IgD-negative memory B cell (primary cell): ENCODE data around the gene MGAT2. TPM values are rescaled to one million over a fixed set of nuclear protein-coding genes. Genes with fewer than 3 reads are reported as not detected.
"Not testable (repeated sequence)": the region's sequence is repeated elsewhere in the genome, so short reads cannot be mapped to it uniquely, and the experiment has no call there.

Source experiments
- H3K27ac Mint-ChIP-seq, 3 donors: one replicate each; pipeline ENCODE4 v1.8.0; 2020 to 2022; ENCODE audit warnings: mild to moderate bottlenecking in 3 of 3, mixed read lengths in 3 of 3, moderate library complexity in 1 of 3
- H3K27me3 Mint-ChIP-seq: one replicate; pipeline ENCODE4 v1.8.0; 2021; ENCODE audit warnings: mixed read lengths
- H3K36me3 Mint-ChIP-seq: one replicate; pipeline ENCODE4 v1.8.0; 2020; ENCODE audit warnings: mild to moderate bottlenecking, mixed read lengths
- H3K4me1 Mint-ChIP-seq, 3 donors: one replicate each; pipeline ENCODE4 v1.8.0; 2020 to 2022; ENCODE audit warnings: mixed read lengths in 3 of 3, mild to moderate bottlenecking in 1 of 3
- H3K4me3 Mint-ChIP-seq, 4 donors: one replicate each; pipeline ENCODE4 v1.8.0; 2020 to 2022; ENCODE audit warnings: mild to moderate bottlenecking in 4 of 4, mixed read lengths in 4 of 4, moderate library complexity in 3 of 4
- H3K9me3 Mint-ChIP-seq, 3 donors: one replicate each; pipeline ENCODE4 v1.8.0; 2020 to 2021; ENCODE audit warnings: mixed read lengths in 3 of 3, mild to moderate bottlenecking in 1 of 3
- polyA plus RNA-seq: library from polyadenylated mRNA; unstranded; fragments of 300-500 nt; fragmentation: Illumina TruSeq; gene quantifications from one replicate; pipeline ENCODE4 v1.2.3, GENCODE V29; 2021

Gene MGAT2
- polyA plus RNA-seq, 1 donor from 2014 or later = 31.3 TPM

GRCh38 chr14:49593016-49593415 is 27.6 kb upstream of the MGAT2 start:
- Mint-ChIP-seq H3K4me1 (peaks cover 25 to 39% (median 34%) of the 10 kb centered on the region in 3 donors), H3K27me3 (no peaks in the 10 kb centered on the region), H3K9me3 (no peaks in the 10 kb centered on the region), H3K27ac (peak overlapping the region in 2 of 3 donors; percentile 94 to 96), H3K4me3 (peak overlapping the region; percentile 14 to 87 (median 66)), H3K36me3 (no peaks in the 10 kb centered on the region)

GRCh38 chr14:49594347-49595091 is 26.1 kb upstream of the MGAT2 start:
- Mint-ChIP-seq H3K36me3 (no peaks in the 10 kb centered on the region), H3K27me3 (no peaks in the 10 kb centered on the region), H3K9me3 (no peaks in the 10 kb centered on the region), H3K4me1 (peaks cover 25 to 52% (median 33%) of the 10 kb centered on the region in 3 donors), H3K27ac (peak overlapping the region; percentile 94 to 96 (median 95)), H3K4me3 (peak overlapping the region; percentile 44 to 84 (median 60))

GRCh38 chr14:49598189-49598484 is 22.5 kb upstream of the MGAT2 start:
- Mint-ChIP-seq H3K4me3 (peak overlapping the region; percentile 96 to 99 (median 96)), H3K27me3 (no peaks in the 10 kb centered on the region), H3K27ac (peak overlapping the region; percentile 96 to 100 (median 96)), H3K36me3 (no peaks in the 10 kb centered on the region), H3K9me3 (no peaks in the 10 kb centered on the region), H3K4me1 (peaks cover 28 to 50% (median 35%) of the 10 kb centered on the region in 3 donors)

GRCh38 chr14:49598485-49599300 is 21.9 kb upstream of the MGAT2 start, which contains the start of gene LRR1:
Gene LRR1, plus strand, starts transcription at chr14:49598940. Its CDS starts 81 bp downstream, at chr14:49599021.
- no peaks in the 10 kb centered on the region for H3K36me3 Mint-ChIP-seq
- peaks cover 28 to 50% (median 34%) of the 10 kb centered on the region in 3 donors for H3K4me1 Mint-ChIP-seq
- no peaks in the 10 kb centered on the region for H3K27me3 Mint-ChIP-seq
- no peaks in the 10 kb centered on the region for H3K9me3 Mint-ChIP-seq
- peak within 1 kb of the TSS; percentile 96 to 100 (median 96) for H3K27ac Mint-ChIP-seq
- peak within 1 kb of the TSS; percentile 96 to 99 (median 96) for H3K4me3 Mint-ChIP-seq

- H3K4me1 Mint-ChIP-seq = peaks cover 0 to 3% (median 0%) of the 10 kb centered on the region in 3 donors
- H3K27ac Mint-ChIP-seq = no peak overlapping the region
- no peak overlapping the region for H3K4me3 Mint-ChIP-seq
Measured at GRCh38 chr14:49607583-49607982, 13.0 kb upstream of the MGAT2 start.

GRCh38 chr14:49612251-49612650 is 8.3 kb upstream of the MGAT2 start:
- no peaks in the 10 kb centered on the region for H3K36me3 Mint-ChIP-seq
- no peaks in the 10 kb centered on the region for H3K9me3 Mint-ChIP-seq

More at GRCh38 chr14:49607583-49607982, 13.0 kb upstream of the MGAT2 start:
- Mint-ChIP-seq H3K36me3 (peaks cover 3% of the 10 kb centered on the region), H3K27me3 (no peaks in the 10 kb centered on the region), H3K9me3 (no peaks in the 10 kb centered on the region)

GRCh38 chr14:49612671-49613070 is 7.9 kb upstream of the MGAT2 start:
- H3K9me3 Mint-ChIP-seq = no peaks in the 10 kb centered on the region
- no peak overlapping the region for H3K4me3 Mint-ChIP-seq
- H3K27me3 Mint-ChIP-seq = no peaks in the 10 kb centered on the region
- H3K4me1 Mint-ChIP-seq = peaks cover 5 to 9% (median 6%) of the 10 kb centered on the region in 3 donors
- no peaks in the 10 kb centered on the region for H3K36me3 Mint-ChIP-seq
- H3K27ac Mint-ChIP-seq = no peak overlapping the region

More at GRCh38 chr14:49612251-49612650, 8.3 kb upstream of the MGAT2 start:
- Mint-ChIP-seq H3K27me3 (no peaks in the 10 kb centered on the region), H3K27ac (no peak overlapping the region), H3K4me1 (peaks cover 2 to 5% (median 4%) of the 10 kb centered on the region in 3 donors), H3K4me3 (no peak overlapping the region)

GRCh38 chr14:49614196-49614595 is 6.4 kb upstream of the MGAT2 start:
- peak overlapping the region in 1 of 4 donors; percentile 56 for H3K4me3 Mint-ChIP-seq
- H3K9me3 Mint-ChIP-seq = no peaks in the 10 kb centered on the region
- H3K4me1 Mint-ChIP-seq = peaks cover 14 to 16% (median 16%) of the 10 kb centered on the region in 3 donors
- no peaks in the 10 kb centered on the region for H3K27me3 Mint-ChIP-seq
- H3K36me3 Mint-ChIP-seq = no peaks in the 10 kb centered on the region
- H3K27ac Mint-ChIP-seq = peak overlapping the region; percentile 14 to 74 (median 57)

GRCh38 chr14:49615776-49616175 is 4.8 kb upstream of the MGAT2 start:
- peaks cover 18 to 26% (median 20%) of the 10 kb centered on the region in 3 donors for H3K4me1 Mint-ChIP-seq

GRCh38 chr14:49617852-49618519 is 2.6 kb upstream of the MGAT2 start:
- H3K4me1 Mint-ChIP-seq = peaks cover 30 to 41% (median 33%) of the 10 kb centered on the region in 3 donors

More at GRCh38 chr14:49615776-49616175, 4.8 kb upstream of the MGAT2 start:
- H3K27ac Mint-ChIP-seq = peak overlapping the region in 1 of 3 donors; percentile 74
- no peaks in the 10 kb centered on the region for H3K9me3 Mint-ChIP-seq
- peaks cover 2% of the 10 kb centered on the region for H3K36me3 Mint-ChIP-seq
- no peaks in the 10 kb centered on the region for H3K27me3 Mint-ChIP-seq
- H3K4me3 Mint-ChIP-seq = peak overlapping the region in 2 of 4 donors; percentile 26 to 47

GRCh38 chr14:49619273-49619672 is 1.3 kb upstream of the MGAT2 start:
- not testable (repeated sequence) for H3K36me3 Mint-ChIP-seq, H3K27me3 Mint-ChIP-seq, H3K9me3 Mint-ChIP-seq
- peak overlapping the region; percentile 99 to 100 (median 99) for H3K27ac Mint-ChIP-seq
- peaks cover 39 to 50% (median 44%) of the 10 kb centered on the region in 3 donors for H3K4me1 Mint-ChIP-seq
- peak overlapping the region; percentile 98 to 100 (median 99) for H3K4me3 Mint-ChIP-seq

More at GRCh38 chr14:49617852-49618519, 2.6 kb upstream of the MGAT2 start:
- peak overlapping the region; percentile 79 to 99 (median 99) for H3K27ac Mint-ChIP-seq
- H3K9me3 Mint-ChIP-seq = no peaks in the 10 kb centered on the region
- peaks cover 3% of the 10 kb centered on the region for H3K36me3 Mint-ChIP-seq
- peak overlapping the region in 3 of 4 donors; percentile 71 to 99 (median 99) for H3K4me3 Mint-ChIP-seq
- H3K27me3 Mint-ChIP-seq = no peaks in the 10 kb centered on the region

- Mint-ChIP-seq H3K27ac (peak overlapping the region; percentile 99 to 100 (median 99)), H3K9me3 (no peaks in the 10 kb centered on the region), H3K4me3 (peak overlapping the region; percentile 98 to 100 (median 99)), H3K4me1 (peaks cover 41 to 49% (median 46%) of the 10 kb centered on the region in 3 donors), H3K36me3 (peaks cover 3% of the 10 kb centered on the region), H3K27me3 (no peaks in the 10 kb centered on the region)
Measured at GRCh38 chr14:49619730-49620129, 869 bp upstream of the MGAT2 start.

GRCh38 chr14:49621114-49621881 is 699 bp downstream of the MGAT2 start:
- H3K9me3 Mint-ChIP-seq = no peaks in the 10 kb centered on the region
- peaks cover 3% of the 10 kb centered on the region for H3K36me3 Mint-ChIP-seq
- no peaks in the 10 kb centered on the region for H3K27me3 Mint-ChIP-seq
- peaks cover 42 to 49% (median 46%) of the 10 kb centered on the region in 3 donors for H3K4me1 Mint-ChIP-seq
- H3K4me3 Mint-ChIP-seq = peak overlapping the region; percentile 98 to 100 (median 99)
- H3K27ac Mint-ChIP-seq = peak overlapping the region; percentile 99 to 100 (median 99)
